Naive thymus-derived CD4-positive, alpha-beta T cell (primary cell): ENCODE data around the gene ZBTB46. TPM values are rescaled to one million over a fixed set of nuclear protein-coding genes. Genes with fewer than 3 reads are reported as not detected.
A peak's percentile ranks its signal among the peaks of the same experiment; 100 is the strongest.

ENCODE experiments used
- ATAC-seq: fragments of 150-1000 bp; cut with Tn5 transposase; 2 replicates; pipeline ENCODE4 v1.10.0; 2021; ENCODE audit warnings: mild to moderate bottlenecking, moderate library complexity
- CTCF ChIA-PET: fragments of 350-600 bp; sonication (Branson Sonifier 250); formaldehyde crosslinking; loops from one replicate; lab custom pipeline; 2021; ENCODE audit warnings: antibody characterized with exemption; lab: Charles Lee
- POLR2A ChIA-PET: fragments of 350-600 bp; sonication (Branson Sonifier 250); formaldehyde crosslinking; loops from one replicate; lab custom pipeline; 2021; ENCODE audit warnings: antibody characterized with exemption, inconsistent platforms; lab: Charles Lee
- DNase-seq, 9 donors: peaks; one replicate each; pipeline versions ENCODE4 v3.0.0 to v3.0.0-alpha.2; 2020 to 2022; ENCODE audit warnings: mixed read lengths in 1 of 9
- H3K27ac ChIP-seq: one replicate; pipeline ENCODE4 v1.7.0; 2013; ENCODE audit warnings: mild to moderate bottlenecking, low read depth, low read length, moderate library complexity
- H3K27me3 ChIP-seq, 2 donors: one replicate each; pipeline ENCODE4 v1.7.0; 2013; ENCODE audit warnings: low read length in 2 of 2, mild to moderate bottlenecking in 2 of 2, moderate library complexity in 2 of 2; ENCODE audit not compliant: control insufficient read depth in 2 of 2, insufficient read depth in 2 of 2
- H3K36me3 ChIP-seq, 3 experiments: 1 replicate in 2 of 3; 2 replicates in 1 of 3; pipeline ENCODE4 v1.7.0; 2013; ENCODE audit warnings: low read length in 3 of 3, mild to moderate bottlenecking in 3 of 3, moderate library complexity in 1 of 3; ENCODE audit not compliant: insufficient read depth in 3 of 3, control insufficient read depth in 2 of 3
- H3K4me1 ChIP-seq, 2 donors: one replicate each; pipeline ENCODE4 v1.7.0; 2013; ENCODE audit warnings: low read length in 2 of 2, mild to moderate bottlenecking in 2 of 2, moderate library complexity in 1 of 2; ENCODE audit not compliant: control insufficient read depth in 2 of 2, insufficient read depth in 2 of 2
- H3K4me3 ChIP-seq: 2 replicates; pipeline ENCODE4 v1.7.0; 2013; ENCODE audit warnings: mild to moderate bottlenecking, low read length
- H3K9me3 ChIP-seq, 3 experiments: 1 replicate in 2 of 3; 2 replicates in 1 of 3; pipeline ENCODE4 v1.7.0; 2013; ENCODE audit warnings: low read length in 3 of 3; ENCODE audit not compliant: control insufficient read depth in 2 of 3
- H3K27ac Mint-ChIP-seq, 9 donors: one replicate each; pipeline ENCODE4 v1.8.0; 2020 to 2022; ENCODE audit warnings: mixed read lengths in 9 of 9, mild to moderate bottlenecking in 8 of 9, moderate library complexity in 5 of 9, inconsistent platforms in 2 of 9
- H3K27me3 Mint-ChIP-seq, 5 donors: one replicate each; pipeline ENCODE4 v1.8.0; 2021 to 2022; ENCODE audit warnings: mixed read lengths in 5 of 5, mild to moderate bottlenecking in 1 of 5
- H3K36me3 Mint-ChIP-seq, 5 donors: one replicate each; pipeline ENCODE4 v1.8.0; 2020 to 2022; ENCODE audit warnings: mixed read lengths in 5 of 5, mild to moderate bottlenecking in 3 of 5, inconsistent platforms in 1 of 5
- H3K4me1 Mint-ChIP-seq, 7 donors: one replicate each; pipeline ENCODE4 v1.8.0; 2020 to 2022; ENCODE audit warnings: mixed read lengths in 7 of 7, mild to moderate bottlenecking in 3 of 7, inconsistent platforms in 1 of 7
- H3K4me3 Mint-ChIP-seq, 10 donors: one replicate each; pipeline ENCODE4 v1.8.0; 2020 to 2022; ENCODE audit warnings: mild to moderate bottlenecking in 10 of 10, mixed read lengths in 10 of 10, moderate library complexity in 6 of 10, inconsistent platforms in 2 of 10
- H3K9me3 Mint-ChIP-seq, 11 donors: one replicate each; pipeline ENCODE4 v1.8.0; 2020 to 2022; ENCODE audit warnings: mixed read lengths in 11 of 11, mild to moderate bottlenecking in 4 of 11, inconsistent platforms in 1 of 11, moderate library complexity in 1 of 11
- intact Hi-C, 2 donors: fragments of 100-400 bp; cut with micrococcal nuclease; formaldehyde crosslinking; loops; one replicate each; pipeline ENCODE4 v1.15.1; 2023
- polyA plus RNA-seq, 2 donors: library from polyadenylated mRNA; unstranded; fragments of 300-500 nt; fragmentation: Illumina TruSeq; gene quantifications; one replicate each; pipeline ENCODE4 v1.2.3, GENCODE V29; 2021
- total RNA-seq, 6 experiments: library from RNA in 5 of 6; stranded (reverse) in 5 of 6; gene quantifications; 1 replicate in 5 of 6; 2 replicates in 1 of 6; pipeline ENCODE4 v1.2.3 and lab custom pipeline; 2021 to 2026

Gene ZBTB46
- total and polyA plus RNA-seq, 7 experiments from 2014 or later: 0.03 to 1.7 (median 0.07) TPM; not detected in 1

GRCh38 chr20:63753381-63753780 lies 77.7 kb downstream of the ZBTB46 start:
- no peaks in the 10 kb centered on the region for H3K36me3 Mint-ChIP-seq
- H3K4me3 Mint-ChIP-seq: peak overlapping the region in 1 of 10 donors; percentile 63
- H3K9me3 ChIP-seq: no peaks in the 10 kb centered on the region
- peak overlapping the region in 3 of 9 donors; percentile 9 to 34 (median 12) for H3K27ac Mint-ChIP-seq
- no peaks in the 10 kb centered on the region for H3K27me3 ChIP-seq
- H3K4me1 Mint-ChIP-seq: peaks cover 20 to 61% (median 34%) of the 10 kb centered on the region in 7 donors
- peaks cover 0 to 11% (median 0%) of the 10 kb centered on the region in 5 donors for H3K27me3 Mint-ChIP-seq
- intact Hi-C loops: no loop called here
- no peak for DNase-seq
- POLR2A ChIA-PET: interaction anchor here (0.5 to 5.2 kb wide), 3 partner anchors 17 to 273 kb away, joined by 3 to 37 read pairs (median 4); partner anchors contain the start of genes ARFRP1, LIME1 and ZGPAT
- CTCF ChIA-PET: no interaction called here
- no peaks in the 10 kb centered on the region for H3K36me3 ChIP-seq
- no peak overlapping the region for H3K4me3 ChIP-seq
- peaks cover 0 to 2% (median 0%) of the 10 kb centered on the region in 11 donors for H3K9me3 Mint-ChIP-seq
- H3K4me1 ChIP-seq: peaks cover 13 to 23% of the 10 kb centered on the region in 2 donors
- no peak for ATAC-seq
- no peak overlapping the region for H3K27ac ChIP-seq

- ChIA-PET CTCF (no interaction called here), POLR2A (interaction anchor here (0.6 to 5.2 kb wide), 3 partner anchors 16 to 45 kb away, joined by 3 to 37 read pairs (median 4); partner anchors contain the start of genes ARFRP1, LIME1 and ZGPAT)
- Histone ChIP-seq H3K4me3 (no peak overlapping the region), H3K36me3 (no peaks in the 10 kb centered on the region), H3K27ac (no peak overlapping the region), H3K9me3 (no peaks in the 10 kb centered on the region), H3K4me1 (peaks cover 13 to 23% of the 10 kb centered on the region in 2 donors), H3K27me3 (no peaks in the 10 kb centered on the region)
- H3K36me3 Mint-ChIP-seq: no peaks in the 10 kb centered on the region
- peak overlapping the region in 4 of 9 donors; percentile 12 to 71 (median 58) for H3K27ac Mint-ChIP-seq
- H3K4me3 Mint-ChIP-seq: peak overlapping the region in 3 of 10 donors; percentile 7 to 82 (median 69)
- ATAC-seq: no peak
- no peaks in the 10 kb centered on the region for H3K9me3 Mint-ChIP-seq
- H3K27me3 Mint-ChIP-seq: peaks cover 0 to 6% (median 0%) of the 10 kb centered on the region in 5 donors
- H3K4me1 Mint-ChIP-seq: peaks cover 17 to 60% (median 34%) of the 10 kb centered on the region in 7 donors
- no peak for DNase-seq
- intact Hi-C loops: no loop called here
Measured at GRCh38 chr20:63752411-63753101, 78.5 kb downstream of the ZBTB46 start.

GRCh38 chr20:63751471-63752271 lies 79.4 kb downstream of the ZBTB46 start:
- Mint-ChIP-seq H3K36me3 (no peaks in the 10 kb centered on the region), H3K9me3 (no peaks in the 10 kb centered on the region), H3K4me3 (peak overlapping the region; percentile 69 to 83 (median 75)), H3K27ac (peak overlapping the region in 8 of 9 donors; percentile 88 to 96 (median 93)), H3K27me3 (peaks cover 0 to 3% (median 0%) of the 10 kb centered on the region in 5 donors), H3K4me1 (peaks cover 15 to 54% (median 32%) of the 10 kb centered on the region in 7 donors)
- CTCF ChIA-PET: interaction anchor here (1.3 to 1.6 kb wide), 2 partner anchors 11 to 43 kb away, joined by 3 to 4 read pairs; partner anchors contain the start of genes ARFRP1 and ZGPAT
- Histone ChIP-seq H3K4me3 (peak overlapping the region; percentile 50), H3K36me3 (no peaks in the 10 kb centered on the region), H3K27ac (peak overlapping the region; percentile 71), H3K4me1 (peaks cover 13 to 23% of the 10 kb centered on the region in 2 donors), H3K9me3 (no peaks in the 10 kb centered on the region), H3K27me3 (no peaks in the 10 kb centered on the region)
- POLR2A ChIA-PET: interaction anchor here (0.5 to 5.2 kb wide), 15 partner anchors 8 to 546 kb away, joined by 3 to 37 read pairs (median 4); partner anchors contain the start of genes ARFRP1, LIME1, SLC2A4RG and TPD52L2
- ATAC-seq (peak; percentile 2), DNase-seq (peak in 3 of 9 donors; percentile 8 to 17 (median 15))
- intact Hi-C loops: loop anchor here (1.0 kb wide), 3 partner anchors 11 to 44 kb away; partner anchors contain the start of genes ARFRP1 (in 2 of the 2) and LIME1 (in 1 of the 2)

- Histone ChIP-seq H3K27me3 (no peaks in the 10 kb centered on the region), H3K4me3 (peak overlapping the region; percentile 50), H3K27ac (peak overlapping the region; percentile 71), H3K36me3 (no peaks in the 10 kb centered on the region), H3K4me1 (peaks cover 13 to 23% of the 10 kb centered on the region in 2 donors), H3K9me3 (no peaks in the 10 kb centered on the region)
- Mint-ChIP-seq H3K36me3 (no peaks in the 10 kb centered on the region), H3K27me3 (peaks cover 0 to 3% (median 0%) of the 10 kb centered on the region in 5 donors), H3K27ac (peak overlapping the region; percentile 78 to 96 (median 92)), H3K9me3 (no peaks in the 10 kb centered on the region), H3K4me3 (peak overlapping the region; percentile 69 to 83 (median 75)), H3K4me1 (peaks cover 12 to 50% (median 28%) of the 10 kb centered on the region in 7 donors)
- DNase-seq: peak in 8 of 9 donors; percentile 54 to 74 (median 66)
- ChIA-PET CTCF (interaction anchor here (1.3 to 1.6 kb wide), 4 partner anchors 10 to 43 kb away, joined by 3 to 6 read pairs (median 4); partner anchors contain the start of genes ARFRP1 and ZGPAT), POLR2A (interaction anchor here (0.7 to 5.2 kb wide), 15 partner anchors 8 to 229 kb away, joined by 3 to 37 read pairs (median 4); partner anchors contain the start of genes ARFRP1, LIME1, SLC2A4RG and TPD52L2)
- intact Hi-C loops: loop anchor here (1.0 kb wide), 3 partner anchors 11 to 44 kb away; partner anchors contain the start of genes ARFRP1 (in 2 of the 2) and LIME1 (in 1 of the 2)
- peak; percentile 84 for ATAC-seq
Measured at GRCh38 chr20:63750807-63751470, 80.1 kb downstream of the ZBTB46 start.

GRCh38 chr20:63749597-63750508 lies 81.2 kb downstream of the ZBTB46 start:
- no peaks in the 10 kb centered on the region for H3K36me3 ChIP-seq
- POLR2A ChIA-PET: interaction anchor here (0.6 to 5.2 kb wide), 8 partner anchors 9 to 228 kb away, joined by 3 to 37 read pairs (median 4); partner anchors contain the start of genes ARFRP1, LIME1, TPD52L2 and ZGPAT
- CTCF ChIA-PET: interaction anchor here (0.6 to 1.6 kb wide), 5 partner anchors 9 to 42 kb away, joined by 3 to 6 read pairs (median 4); partner anchors contain the start of genes ARFRP1 and ZGPAT
- H3K9me3 Mint-ChIP-seq: no peaks in the 10 kb centered on the region
- H3K27me3 ChIP-seq: no peaks in the 10 kb centered on the region
- peak overlapping the region in 6 of 10 donors; percentile 14 to 82 (median 32) for H3K4me3 Mint-ChIP-seq
- no peaks in the 10 kb centered on the region for H3K27me3 Mint-ChIP-seq
- ATAC-seq: no peak
- peaks cover 13 to 23% of the 10 kb centered on the region in 2 donors for H3K4me1 ChIP-seq
- H3K27ac Mint-ChIP-seq: peak overlapping the region in 7 of 9 donors; percentile 41 to 95 (median 88)
- H3K36me3 Mint-ChIP-seq: no peaks in the 10 kb centered on the region
- no peak overlapping the region for H3K4me3 ChIP-seq
- H3K9me3 ChIP-seq: no peaks in the 10 kb centered on the region
- intact Hi-C loops: no loop called here
- no peak for DNase-seq
- H3K27ac ChIP-seq: no peak overlapping the region
- H3K4me1 Mint-ChIP-seq: peaks cover 12 to 49% (median 28%) of the 10 kb centered on the region in 7 donors
